H9 (cell line): Measurements from ENCODE around the gene ST6GALNAC5. TPM values are rescaled to one million over a fixed set of nuclear protein-coding genes. Genes with fewer than 3 reads are reported as not detected.

Source experiments
- DNase-seq: peaks from one replicate; pipeline ENCODE4 v3.0.0-alpha.2; 2017
- H2AFZ ChIP-seq: one replicate; pipeline ENCODE4 v1.6.1; 2013; ENCODE audit warnings: mild to moderate bottlenecking, low read length, control low read depth, moderate library complexity
- H2AK5ac ChIP-seq: 2 replicates; pipeline ENCODE4 v1.6.1; 2013; ENCODE audit warnings: low read length, control low read depth, mixed read lengths; ENCODE audit not compliant: insufficient read length
- H2BK120ac ChIP-seq: one replicate; pipeline ENCODE4 v1.6.1; 2013; ENCODE audit warnings: low read depth, mild to moderate bottlenecking, low read length, control low read depth, inconsistent platforms; ENCODE audit not compliant: poor library complexity, severe bottlenecking
- H2BK12ac ChIP-seq: 2 replicates; pipeline ENCODE4 v1.6.1; 2013; ENCODE audit warnings: low read length, control low read depth, mixed read lengths, low read depth; ENCODE audit not compliant: insufficient read length
- H2BK15ac ChIP-seq: 2 replicates; pipeline ENCODE4 v1.6.1; 2013; ENCODE audit warnings: low read depth, low read length, control low read depth
- H2BK20ac ChIP-seq: one replicate; pipeline ENCODE4 v1.6.1; 2013; ENCODE audit warnings: low read depth, mild to moderate bottlenecking, low read length, control low read depth, inconsistent platforms; ENCODE audit not compliant: poor library complexity, severe bottlenecking
- H2BK5ac ChIP-seq: 2 replicates; pipeline ENCODE4 v1.6.1; 2013; ENCODE audit warnings: low read length, control low read depth, mixed read lengths; ENCODE audit not compliant: insufficient read length
- H3K14ac ChIP-seq: 2 replicates; pipeline ENCODE4 v1.6.1; 2013; ENCODE audit warnings: low read length, control low read depth; ENCODE audit not compliant: insufficient read depth
- H3K18ac ChIP-seq: 2 replicates; pipeline ENCODE4 v1.6.1; 2013; ENCODE audit warnings: low read depth, mild to moderate bottlenecking, mixed read lengths, low read length, control low read depth; ENCODE audit not compliant: insufficient read length
- H3K23ac ChIP-seq: 2 replicates; pipeline ENCODE4 v1.6.1; 2013; ENCODE audit warnings: low read length, control low read depth, mixed read lengths, low read depth; ENCODE audit not compliant: insufficient read length
- H3K23me2 ChIP-seq: 2 replicates; pipeline ENCODE4 v1.6.1; 2013; ENCODE audit warnings: low read depth, mild to moderate bottlenecking, mixed read lengths, low read length, control low read depth; ENCODE audit not compliant: insufficient read length, poor library complexity, severe bottlenecking
- H3K27ac ChIP-seq: 2 replicates; pipeline ENCODE4 v1.5.1; 2013; ENCODE audit warnings: low read length, control low read depth, mixed read lengths, low read depth; ENCODE audit not compliant: insufficient read length
- H3K27me3 ChIP-seq: 2 replicates; pipeline ENCODE4 v1.6.1; 2013; ENCODE audit warnings: low read length, control low read depth, inconsistent platforms; ENCODE audit not compliant: insufficient read depth
- H3K4ac ChIP-seq: 2 replicates; pipeline ENCODE4 v1.6.1; 2013; ENCODE audit warnings: low read depth, mild to moderate bottlenecking, control low read depth, inconsistent platforms, low read length, moderate library complexity
- H3K4me1 ChIP-seq: 2 replicates; pipeline ENCODE4 v1.6.1; 2013; ENCODE audit warnings: low read length, control low read depth, inconsistent platforms; ENCODE audit not compliant: insufficient read depth
- H3K4me2 ChIP-seq: 2 replicates; pipeline ENCODE4 v1.6.1; 2013; ENCODE audit warnings: low read length, control low read depth, mixed read lengths; ENCODE audit not compliant: insufficient read length, insufficient read depth
- H3K56ac ChIP-seq: 2 replicates; pipeline ENCODE4 v1.6.1; 2013; ENCODE audit warnings: low read depth, mild to moderate bottlenecking, mixed read lengths, low read length, control low read depth; ENCODE audit not compliant: insufficient read length
- H3K79me1 ChIP-seq: 2 replicates; pipeline ENCODE4 v1.6.1; 2013; ENCODE audit warnings: low read depth, mild to moderate bottlenecking, moderate library complexity, low read length, control low read depth, inconsistent platforms; ENCODE audit not compliant: insufficient read depth, poor library complexity, severe bottlenecking
- H3K79me2 ChIP-seq: 2 replicates; pipeline ENCODE4 v1.6.1; 2013; ENCODE audit warnings: low read length, control low read depth, inconsistent platforms; ENCODE audit not compliant: insufficient read depth
- H3K9ac ChIP-seq: 2 replicates; pipeline ENCODE4 v1.6.1; 2013; ENCODE audit warnings: low read length, control low read depth, mixed read lengths; ENCODE audit not compliant: insufficient read length; ENCODE audit errors: extremely low read depth
- H3K9me3 ChIP-seq: one replicate; pipeline ENCODE4 v1.6.1; 2013; ENCODE audit warnings: low read depth, low read length, inconsistent platforms; ENCODE audit not compliant: control insufficient read depth
- H3T11ph ChIP-seq: one replicate; pipeline ENCODE4 v1.6.1; 2013; ENCODE audit warnings: mild to moderate bottlenecking, low read length, control low read depth, inconsistent platforms
- H4K20me1 ChIP-seq: one replicate; pipeline ENCODE4 v1.6.1; 2013; ENCODE audit not compliant: control insufficient read depth, insufficient read length, insufficient read depth
- H4K5ac ChIP-seq: 2 replicates; pipeline ENCODE4 v1.6.1; 2013; ENCODE audit warnings: low read depth, mild to moderate bottlenecking, mixed read lengths, low read length, control low read depth; ENCODE audit not compliant: insufficient read length
- H4K8ac ChIP-seq: replicated peaks from 2 replicates; pipeline ENCODE4 v1.6.1; 2013; ENCODE audit warnings: low read length, control low read depth, mixed read lengths, low read depth; ENCODE audit not compliant: insufficient read length
- H4K91ac ChIP-seq: 2 replicates; pipeline ENCODE4 v1.6.1; 2013; ENCODE audit warnings: low read depth, mild to moderate bottlenecking, moderate library complexity, mixed read lengths, low read length, control low read depth; ENCODE audit not compliant: insufficient read length
- H3K27ac Mint-ChIP-seq, 3 experiments: 2 replicates in 2 of 3; 3 replicates in 1 of 3; pipeline ENCODE4 v1.8.0; 2020 to 2021; ENCODE audit warnings: mixed read lengths in 3 of 3, mild to moderate bottlenecking in 1 of 3, moderate library complexity in 1 of 3
- H3K27me3 Mint-ChIP-seq: 2 replicates; pipeline ENCODE4 v1.8.0; 2021; ENCODE audit warnings: low read depth, mild to moderate bottlenecking, moderate library complexity, mixed read lengths
- H3K36me3 Mint-ChIP-seq, 3 experiments: 2 replicates in 2 of 3; 3 replicates in 1 of 3; pipeline ENCODE4 v1.8.0; 2020 to 2021; ENCODE audit warnings: low read depth in 3 of 3, mixed read lengths in 3 of 3; ENCODE audit not compliant: insufficient read depth in 1 of 3
- H3K4me1 Mint-ChIP-seq, 2 experiments: 2 replicates each; pipeline ENCODE4 v1.8.0; 2020; ENCODE audit warnings: mixed read lengths in 2 of 2
- H3K4me3 Mint-ChIP-seq, 2 experiments: 2 replicates in 1 of 2; 3 replicates in 1 of 2; pipeline ENCODE4 v1.8.0; 2020 to 2021; ENCODE audit warnings: mild to moderate bottlenecking in 2 of 2, mixed read lengths in 2 of 2, moderate library complexity in 1 of 2
- H3K9me3 Mint-ChIP-seq, 2 experiments: 2 replicates in 1 of 2; 3 replicates in 1 of 2; pipeline ENCODE4 v1.8.0; 2020; ENCODE audit warnings: mild to moderate bottlenecking in 2 of 2, mixed read lengths in 2 of 2, moderate library complexity in 1 of 2
- CTCF ChIP-seq: fragments of 200-600 bp; sonication (generic); conservative IDR thresholded peaks from 3 replicates; pipeline ENCODE4 v1.8.0; 2021; ENCODE audit warnings: antibody characterized with exemption, mild to moderate bottlenecking
- WGBS: extraction: QIAGEN DNeasy Blood & Tissue Kit; methylation state at CpG from one replicate; pipeline ENCODE4 v1.1.7; 2013; ENCODE audit warnings: missing lambda C conversion rate, low lambda C conversion rate, mixed read lengths; ENCODE audit not compliant: insufficient read length; ENCODE audit errors: extremely low coverage; 5-methylcytosine and 5-hydroxymethylcytosine counted together
- total RNA-seq: library from RNA; stranded (reverse); gene quantifications from 2 replicates; pipeline ENCODE4 v1.2.1, GENCODE V29; 2021

ST6GALNAC5 gene
- total RNA-seq, 1 experiment from 2014 or later = 3.3 TPM

GRCh38 chr1:76998582-76999223, 131.4 kb downstream of the ST6GALNAC5 start:
- H3K4me3 Mint-ChIP-seq = no peak overlapping the region
- no peak overlapping the region for H3K4me2 ChIP-seq
- no peak overlapping the region for H4K8ac ChIP-seq

More at GRCh38 chr1:76998582-76999223, 131.4 kb downstream of the ST6GALNAC5 start:
- Histone ChIP-seq H2BK5ac (no peak overlapping the region), H3K18ac (no peak overlapping the region), H3K9me3 (no peaks in the 10 kb centered on the region), H3K14ac (no peak overlapping the region), H2AFZ (no peak overlapping the region), H3K27me3 (no peaks in the 10 kb centered on the region), H3K27ac (no peak overlapping the region), H4K5ac (no peak overlapping the region), H2BK15ac (no peak overlapping the region), H2BK20ac (no peak overlapping the region), H3K79me1 (no peaks in the 10 kb centered on the region), H4K91ac (no peak overlapping the region), H2BK120ac (no peak overlapping the region), H3K4ac (no peak overlapping the region), H3K23me2 (no peaks in the 10 kb centered on the region), H2AK5ac (no peak overlapping the region), H4K20me1 (no peaks in the 10 kb centered on the region), H3T11ph (no peak overlapping the region), H3K4me1 (0 out of 2 replicates have a peak, but pooled peaks cover 4% of the 10 kb centered on the region), H3K79me2 (no peaks in the 10 kb centered on the region), H3K56ac (no peak overlapping the region), H3K9ac (no peak overlapping the region), H2BK12ac (no peak overlapping the region), H3K23ac (no peak overlapping the region)
- H3K27me3 Mint-ChIP-seq = no peaks in the 10 kb centered on the region
- H3K4me1 Mint-ChIP-seq = peaks cover 7 to 8% of the 10 kb centered on the region in 2 experiments; a peak in 2 of 4 replicates
- no peak for TF ChIP-seq CTCF
- H3K9me3 Mint-ChIP-seq = peaks cover 2 to 6% of the 10 kb centered on the region in 2 experiments; a peak in 3 of 5 replicates
- no CpG with 5 or more reads among the region's 4 CpGs for WGBS
- peaks cover 0 to 5% (median 1%) of the 10 kb centered on the region in 3 experiments; a peak in 2 of 7 replicates for H3K36me3 Mint-ChIP-seq
- H3K27ac Mint-ChIP-seq = no peak overlapping the region
- no peak for DNase-seq
